Stimulated activated CD8-positive, alpha-beta memory T cell treated with anti-CD3 and anti-CD28 coated beads, Interleukin-2, amount 100 ng/mL, for 1 hour (primary cell): Measurements from ENCODE around the gene NUP205.
A peak's percentile ranks its signal among the peaks of the same experiment; 100 is the strongest.

ENCODE experiments used
- DNase-seq, 2 donors: peaks; one replicate each; pipeline ENCODE4 v3.0.0-alpha.2; 2020; ENCODE audit warnings: low read depth in 2 of 2

NUP205 gene, protein sequence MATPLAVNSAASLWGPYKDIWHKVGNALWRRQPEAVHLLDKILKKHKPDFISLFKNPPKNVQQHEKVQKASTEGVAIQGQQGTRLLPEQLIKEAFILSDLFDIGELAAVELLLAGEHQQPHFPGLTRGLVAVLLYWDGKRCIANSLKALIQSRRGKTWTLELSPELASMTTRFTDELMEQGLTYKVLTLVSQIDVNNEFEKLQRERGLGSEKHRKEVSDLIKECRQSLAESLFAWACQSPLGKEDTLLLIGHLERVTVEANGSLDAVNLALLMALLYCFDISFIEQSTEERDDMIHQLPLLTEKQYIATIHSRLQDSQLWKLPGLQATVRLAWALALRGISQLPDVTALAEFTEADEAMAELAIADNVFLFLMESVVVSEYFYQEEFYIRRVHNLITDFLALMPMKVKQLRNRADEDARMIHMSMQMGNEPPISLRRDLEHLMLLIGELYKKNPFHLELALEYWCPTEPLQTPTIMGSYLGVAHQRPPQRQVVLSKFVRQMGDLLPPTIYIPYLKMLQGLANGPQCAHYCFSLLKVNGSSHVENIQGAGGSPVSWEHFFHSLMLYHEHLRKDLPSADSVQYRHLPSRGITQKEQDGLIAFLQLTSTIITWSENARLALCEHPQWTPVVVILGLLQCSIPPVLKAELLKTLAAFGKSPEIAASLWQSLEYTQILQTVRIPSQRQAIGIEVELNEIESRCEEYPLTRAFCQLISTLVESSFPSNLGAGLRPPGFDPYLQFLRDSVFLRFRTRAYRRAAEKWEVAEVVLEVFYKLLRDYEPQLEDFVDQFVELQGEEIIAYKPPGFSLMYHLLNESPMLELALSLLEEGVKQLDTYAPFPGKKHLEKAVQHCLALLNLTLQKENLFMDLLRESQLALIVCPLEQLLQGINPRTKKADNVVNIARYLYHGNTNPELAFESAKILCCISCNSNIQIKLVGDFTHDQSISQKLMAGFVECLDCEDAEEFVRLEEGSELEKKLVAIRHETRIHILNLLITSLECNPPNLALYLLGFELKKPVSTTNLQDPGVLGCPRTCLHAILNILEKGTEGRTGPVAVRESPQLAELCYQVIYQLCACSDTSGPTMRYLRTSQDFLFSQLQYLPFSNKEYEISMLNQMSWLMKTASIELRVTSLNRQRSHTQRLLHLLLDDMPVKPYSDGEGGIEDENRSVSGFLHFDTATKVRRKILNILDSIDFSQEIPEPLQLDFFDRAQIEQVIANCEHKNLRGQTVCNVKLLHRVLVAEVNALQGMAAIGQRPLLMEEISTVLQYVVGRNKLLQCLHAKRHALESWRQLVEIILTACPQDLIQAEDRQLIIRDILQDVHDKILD (N-terminal part only)

DNA sequence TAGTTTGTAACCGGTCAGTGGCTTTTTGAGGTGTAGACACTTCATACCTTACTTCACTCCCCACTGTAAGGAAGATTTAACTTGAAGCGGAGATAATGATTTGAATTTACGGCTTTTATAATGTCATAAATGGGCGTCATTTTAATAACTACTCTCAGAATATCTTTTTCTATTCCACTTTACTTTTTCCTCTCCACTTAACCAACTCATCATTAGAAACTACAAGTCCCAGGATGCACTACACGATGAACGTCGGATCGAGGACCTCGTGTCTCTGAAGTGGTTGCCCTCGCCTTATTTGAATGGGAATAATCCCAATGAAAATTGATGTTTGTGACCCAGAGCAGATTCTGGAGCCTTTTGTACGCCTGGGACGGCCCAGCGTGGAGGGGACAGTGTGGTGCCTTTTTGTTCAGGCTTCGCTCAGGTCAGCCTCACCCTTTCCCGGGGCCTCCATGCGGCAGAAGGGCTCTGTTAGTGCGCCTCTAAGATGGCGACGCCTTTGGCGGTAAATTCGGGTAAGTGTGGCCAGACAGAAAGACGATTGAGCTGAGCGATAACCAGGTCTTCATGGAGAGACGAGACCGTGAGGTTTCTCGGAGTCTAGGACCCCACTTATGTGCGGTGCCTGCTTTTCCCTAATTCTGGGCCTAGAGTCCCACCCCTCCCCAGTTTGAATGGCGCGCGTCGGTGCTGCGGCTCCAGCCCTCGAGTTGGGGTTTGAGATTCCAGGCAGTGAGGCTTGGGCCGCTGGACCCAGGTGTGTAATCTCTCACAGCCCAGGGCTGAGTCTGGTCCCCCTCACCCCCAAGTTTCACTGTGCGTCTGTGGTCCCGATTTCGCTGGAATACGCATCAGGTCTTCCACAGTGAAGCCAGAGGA, at the start of gene NUP205:
NUP205 (plus strand) TSS at position 463 of the 882 bp plus-strand sequence; CDS start at position 491, 28 bp downstream.
- DNase-seq: peak; percentile 42 to 56

DNA sequence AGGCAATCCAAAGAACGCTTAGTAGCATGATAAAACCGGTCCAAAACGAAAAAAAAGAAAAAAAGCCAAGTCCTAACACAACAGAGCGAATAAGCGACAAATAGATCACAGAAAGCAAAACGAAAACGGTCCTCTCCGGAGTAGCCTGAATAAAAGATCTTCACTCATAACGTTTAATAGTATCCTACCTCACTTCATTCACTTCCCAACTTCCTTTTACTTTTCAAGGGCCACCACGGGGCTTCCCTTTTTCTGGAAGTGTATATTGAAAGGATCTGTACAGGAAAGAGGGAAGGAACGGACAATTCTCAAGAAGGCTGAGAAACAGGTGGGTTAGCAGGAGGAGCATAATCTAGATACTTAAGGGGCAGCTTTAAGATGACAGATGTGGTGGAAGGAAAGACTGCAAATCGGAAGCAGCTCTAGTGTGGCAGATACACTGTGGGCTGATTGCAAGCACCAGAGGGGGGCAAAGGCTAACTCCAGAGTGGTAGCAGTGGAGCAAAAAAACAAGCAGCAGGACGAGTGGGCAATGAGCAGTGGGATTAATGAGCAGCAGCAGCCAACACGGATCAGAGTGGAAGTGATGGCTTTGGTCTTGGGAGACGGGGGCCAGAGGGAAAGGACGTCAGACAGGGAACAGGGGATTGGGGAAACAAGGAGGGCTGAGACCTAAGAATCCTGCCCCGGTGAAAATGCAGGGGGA, 48.7 kb upstream of the NUP205 start:
- peak in 1 of 2 donors; percentile 1 for DNase-seq

DNA sequence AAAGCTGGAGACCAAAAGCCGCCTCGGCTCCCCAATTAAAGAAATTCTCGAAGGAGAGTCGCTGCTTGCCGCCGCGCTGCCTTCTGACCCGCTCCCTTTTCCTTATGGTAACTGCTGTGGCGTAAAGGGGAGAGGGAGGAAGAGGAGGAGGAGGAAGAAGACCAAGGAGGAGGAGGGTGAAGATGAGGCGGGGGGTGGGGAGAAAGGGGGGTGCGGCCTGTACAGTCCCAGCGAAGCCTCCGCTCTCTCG, 48.2 kb upstream of the NUP205 start:
- no peak for DNase-seq

DNA sequence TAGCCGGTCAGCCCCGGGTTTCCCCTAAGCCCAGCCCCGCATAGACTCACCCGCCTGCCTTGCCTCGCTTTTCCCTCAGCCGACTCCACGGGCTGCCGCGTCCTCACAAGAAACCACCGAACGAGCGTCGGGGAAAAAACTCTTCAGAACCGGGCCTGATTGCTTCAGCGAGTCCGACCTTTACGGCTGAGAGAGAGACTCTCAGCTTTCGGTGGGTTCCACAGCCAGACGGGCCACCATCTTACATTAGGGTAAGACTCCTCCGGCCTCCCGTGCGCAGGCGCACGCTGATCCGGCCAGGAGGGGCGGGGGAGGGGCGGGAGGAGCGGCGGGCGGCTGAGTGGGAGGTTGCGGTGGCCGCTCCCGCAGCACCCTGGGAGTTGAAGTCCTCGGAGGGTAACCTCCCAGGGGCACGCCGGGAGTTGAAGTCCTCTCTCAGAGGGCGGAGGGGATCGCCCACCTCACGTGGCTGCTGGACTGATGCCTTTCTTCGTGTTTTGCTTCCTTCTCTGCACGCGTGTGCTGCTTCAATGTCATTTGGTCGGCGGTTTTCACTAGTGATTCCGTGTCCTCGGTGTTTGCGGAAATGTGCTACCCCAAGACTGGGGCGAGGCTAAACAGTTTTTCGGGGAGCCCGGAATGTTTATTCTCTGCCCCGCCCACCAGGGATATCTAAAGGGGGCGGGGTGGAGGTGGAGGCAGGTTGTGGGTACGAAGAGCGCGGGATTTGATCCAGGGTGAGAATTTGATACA, 47.7 kb upstream of the NUP205 start, which contains the start of gene CNOT4:
CNOT4 (minus strand) TSS at position 264 of the 753 bp plus-strand sequence. CDS start 71,771 bp downstream, outside the sequence.
- DNase-seq: peak; percentile 95

DNA sequence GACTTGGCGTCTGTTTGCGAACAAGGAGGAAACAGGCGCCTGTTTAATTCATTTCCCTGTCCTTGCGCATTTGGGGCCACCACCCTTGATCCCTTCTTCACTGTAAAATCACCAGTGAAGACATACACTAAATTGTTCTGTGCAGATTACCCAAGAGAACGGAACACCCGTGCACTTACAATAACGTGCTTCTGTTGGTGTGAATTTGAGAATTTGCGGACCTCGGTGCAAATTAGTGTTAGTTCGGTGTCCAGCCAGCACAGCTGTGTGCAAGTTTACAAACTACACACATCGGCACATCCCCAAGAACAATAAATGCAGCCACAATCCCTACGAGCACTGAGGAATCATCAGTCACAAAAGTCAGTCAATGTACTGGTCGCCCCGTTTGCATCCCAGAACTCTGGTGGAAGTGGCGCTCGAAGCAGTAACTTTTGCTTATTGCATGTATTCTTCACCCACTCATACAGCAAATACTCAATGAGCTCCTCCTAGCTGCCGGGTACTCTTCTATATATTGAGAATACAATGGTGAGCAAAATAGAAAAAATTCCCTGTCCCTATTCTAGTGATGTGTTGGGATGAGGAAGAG, 47.0 kb upstream of the NUP205 start:
- DNase-seq: no peak

DNA sequence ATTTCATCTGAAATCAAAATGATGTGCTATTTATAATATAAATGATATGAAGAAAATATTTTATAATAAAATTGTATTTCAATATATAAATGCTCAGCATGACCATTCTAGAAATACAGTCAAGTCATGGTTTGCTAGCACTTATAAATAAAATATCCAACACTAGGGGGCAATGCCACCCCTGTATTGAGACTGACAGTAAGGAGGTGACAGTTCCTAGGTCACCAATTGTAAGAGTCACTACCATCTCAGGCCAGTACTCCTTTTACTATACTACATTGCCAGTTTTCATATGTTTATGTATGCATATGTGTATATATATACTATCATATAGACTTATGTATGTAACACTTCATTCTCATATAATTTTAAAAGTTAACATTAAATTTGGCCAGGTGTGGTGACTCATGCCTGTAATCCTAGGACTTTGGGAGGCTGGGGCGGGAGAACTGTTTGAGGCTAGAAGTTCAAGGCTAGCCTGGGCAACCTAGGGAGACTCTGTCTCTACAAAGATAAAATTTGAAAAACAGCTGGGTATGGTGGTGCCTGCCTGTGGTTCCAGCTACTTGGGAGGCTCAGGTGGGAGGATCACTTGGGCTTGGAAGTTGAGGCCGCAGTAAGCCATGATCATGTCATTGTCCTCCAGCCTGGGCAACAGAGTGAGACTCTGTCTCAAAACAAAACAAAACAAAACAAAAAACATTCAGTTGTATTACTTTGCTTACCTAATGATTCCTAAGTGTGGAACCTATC, 45.4 kb upstream of the NUP205 start:
- no peak for DNase-seq

DNA sequence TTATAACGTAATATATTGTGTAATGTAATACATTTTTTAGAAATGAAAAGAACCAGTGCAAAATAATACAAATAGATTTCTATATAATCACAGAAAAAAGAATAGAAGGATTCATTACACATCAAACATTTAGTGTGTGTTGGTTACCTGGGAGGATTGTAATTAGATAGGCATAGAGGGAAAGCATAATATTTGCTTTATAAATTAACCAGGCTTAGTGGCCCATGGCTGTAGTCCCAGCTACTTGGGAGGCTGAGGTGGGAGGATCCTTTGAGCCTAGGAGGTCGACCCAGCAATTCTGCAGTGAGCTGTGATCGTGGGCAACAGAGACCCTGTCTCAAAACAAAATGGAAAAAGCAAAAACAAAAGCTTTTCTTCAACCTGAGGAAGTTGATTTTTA, 42.9 kb upstream of the NUP205 start:
- no peak for DNase-seq

DNA sequence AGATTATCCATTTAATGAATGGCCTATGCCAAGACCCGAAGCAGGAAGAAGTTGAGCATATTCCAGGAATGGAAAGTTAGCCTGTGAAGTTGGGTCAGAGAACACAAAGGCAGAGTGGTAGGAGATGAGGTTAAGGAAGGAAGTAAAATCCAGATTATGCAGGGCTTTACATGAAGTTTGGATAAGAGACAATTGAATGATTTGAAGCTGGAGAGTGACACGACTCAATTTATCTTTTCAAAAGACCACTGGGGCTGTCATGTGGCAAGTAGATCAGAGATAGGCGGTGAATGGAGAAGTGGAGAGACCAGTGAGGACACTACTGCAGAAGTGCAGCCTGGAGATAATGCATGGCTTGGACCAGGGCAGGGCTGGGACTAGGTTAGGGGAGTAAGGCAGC, 40.7 kb upstream of the NUP205 start:
- DNase-seq: no peak

DNA sequence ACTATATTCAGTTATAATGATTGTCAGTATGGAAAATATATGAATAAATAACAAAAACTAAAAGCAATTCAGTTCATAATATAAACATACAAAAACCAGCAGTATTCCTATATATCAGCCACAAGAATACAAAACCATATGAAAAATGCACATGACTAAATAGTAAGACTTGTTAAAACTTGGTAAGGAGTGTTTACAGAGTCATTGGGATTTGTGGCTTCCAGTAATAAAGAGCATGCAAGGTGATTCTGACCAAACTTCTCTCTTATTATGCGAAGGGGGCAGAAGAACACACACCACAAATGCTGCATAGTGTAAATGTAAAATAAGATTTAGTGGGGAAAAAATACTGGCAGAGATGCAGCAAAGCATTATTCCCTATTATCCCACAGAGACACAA, 39.0 kb upstream of the NUP205 start:
- DNase-seq: no peak

DNA sequence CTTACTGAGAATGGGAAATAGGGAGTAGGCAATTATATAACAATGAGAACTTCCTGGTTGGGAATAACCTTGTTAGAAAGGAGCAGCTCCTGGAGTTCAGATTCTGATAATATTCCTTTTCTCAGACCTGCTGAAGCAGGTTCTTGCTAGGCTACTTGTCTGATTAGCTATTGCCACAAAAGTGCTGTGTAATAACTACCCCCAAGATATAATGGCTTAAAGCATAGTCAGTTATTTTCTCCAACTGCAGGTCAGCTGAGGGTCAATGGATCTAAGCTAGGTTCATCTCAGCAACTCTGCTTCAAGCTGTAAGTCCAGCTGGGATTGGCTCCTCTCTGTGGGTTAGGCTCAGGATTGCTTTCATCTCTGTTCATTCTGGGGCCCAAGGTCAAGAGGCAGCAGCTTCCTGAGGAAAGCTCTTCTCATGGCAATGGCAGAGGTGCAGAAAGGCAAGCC, 38.5 kb upstream of the NUP205 start:
- DNase-seq: no peak

DNA sequence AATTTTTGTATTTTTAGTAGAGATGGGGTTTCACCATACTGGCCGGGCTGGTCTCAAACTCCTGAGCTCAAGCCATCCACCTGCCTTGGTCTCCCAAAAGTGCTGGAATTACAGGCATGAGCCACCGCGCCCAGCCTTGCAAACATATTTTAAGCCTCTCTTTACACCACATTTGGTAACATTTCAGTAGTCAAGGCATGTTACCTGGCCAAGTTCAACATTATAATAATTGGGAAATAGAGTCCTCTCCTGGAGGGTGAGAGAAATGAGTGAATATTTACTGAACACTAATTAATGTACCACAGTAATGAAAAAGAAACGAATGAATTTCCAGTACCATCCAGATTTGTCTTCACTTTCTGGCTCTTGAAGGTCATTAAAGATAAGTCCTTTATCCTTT, 37.8 kb upstream of the NUP205 start:
- no peak for DNase-seq

DNA sequence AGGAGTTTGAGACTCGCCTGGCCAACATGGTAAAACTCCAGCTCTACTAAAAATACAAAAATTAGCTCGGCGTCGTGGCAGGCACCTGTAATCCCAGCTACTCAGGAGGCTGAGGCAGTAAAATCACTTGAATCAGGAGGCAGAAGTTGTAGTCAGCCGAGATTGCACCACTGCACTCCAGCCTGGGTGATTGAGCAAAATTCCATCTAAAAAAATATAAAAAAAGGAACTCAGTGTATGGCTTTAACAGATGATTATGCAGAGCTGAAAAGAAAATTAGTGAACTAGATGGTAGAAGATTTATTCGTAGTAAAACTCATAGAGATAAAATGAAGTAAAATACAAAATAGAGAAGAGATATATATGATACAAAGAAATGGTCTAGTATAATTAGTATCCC, 35.2 kb upstream of the NUP205 start:
- DNase-seq: no peak

DNA sequence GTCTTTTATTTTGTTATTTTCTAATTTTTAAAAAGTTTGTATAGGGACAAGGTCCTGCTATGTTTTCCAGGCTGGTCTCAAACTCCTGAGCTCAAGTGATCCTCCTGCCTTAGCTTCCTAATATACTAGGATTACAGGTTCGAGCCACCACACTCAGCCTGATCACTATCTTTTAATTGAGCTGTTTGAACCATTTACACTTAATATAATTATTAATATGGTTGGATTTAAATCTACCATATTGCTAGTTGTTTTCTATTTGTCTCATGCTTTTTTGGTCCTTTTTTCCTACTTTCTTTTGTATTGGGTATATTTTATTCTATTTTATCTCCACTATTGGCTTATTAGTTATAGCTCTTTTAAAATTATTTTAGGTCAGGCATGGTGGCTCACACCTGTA, 34.6 kb upstream of the NUP205 start:
- DNase-seq: no peak

DNA sequence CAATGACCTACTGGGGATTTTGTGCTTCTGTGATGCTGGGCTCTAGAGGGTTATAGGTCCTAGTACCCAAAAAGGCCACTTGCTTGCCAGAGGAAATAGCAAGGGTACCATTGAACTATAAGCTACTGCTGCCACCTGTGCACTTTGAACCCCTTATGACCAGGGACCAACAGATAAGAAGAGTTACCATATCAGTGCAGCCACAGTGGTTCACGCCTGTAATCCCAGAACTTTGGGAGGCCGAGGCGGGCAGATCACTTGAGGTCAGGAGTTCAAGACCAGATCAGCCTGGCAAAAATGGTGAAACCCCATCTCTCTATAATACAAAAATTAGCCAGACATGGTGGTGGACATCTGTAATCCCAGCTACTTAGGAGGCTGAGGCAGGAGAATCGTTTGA, 32.3 kb upstream of the NUP205 start:
- DNase-seq: no peak

DNA sequence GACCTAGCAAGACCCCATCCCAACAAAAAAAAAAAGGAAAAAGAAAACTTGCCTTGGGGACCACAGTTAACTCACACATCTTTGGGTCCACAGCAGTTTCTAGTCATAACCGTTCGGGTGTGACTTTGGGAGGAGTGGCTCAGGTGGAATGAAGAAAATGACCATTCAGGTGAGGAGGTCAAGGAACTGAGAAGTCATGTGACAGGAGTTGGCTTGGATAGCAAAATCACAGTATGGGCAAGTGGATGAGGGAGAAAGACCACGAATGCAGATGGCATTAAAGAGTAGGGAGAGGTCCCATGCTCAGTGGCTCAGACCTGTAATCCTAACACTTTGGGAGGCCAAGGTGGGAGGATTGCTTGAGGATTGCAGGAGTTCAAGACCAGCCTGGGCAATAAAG, 30.7 kb upstream of the NUP205 start:
- DNase-seq: no peak

DNA sequence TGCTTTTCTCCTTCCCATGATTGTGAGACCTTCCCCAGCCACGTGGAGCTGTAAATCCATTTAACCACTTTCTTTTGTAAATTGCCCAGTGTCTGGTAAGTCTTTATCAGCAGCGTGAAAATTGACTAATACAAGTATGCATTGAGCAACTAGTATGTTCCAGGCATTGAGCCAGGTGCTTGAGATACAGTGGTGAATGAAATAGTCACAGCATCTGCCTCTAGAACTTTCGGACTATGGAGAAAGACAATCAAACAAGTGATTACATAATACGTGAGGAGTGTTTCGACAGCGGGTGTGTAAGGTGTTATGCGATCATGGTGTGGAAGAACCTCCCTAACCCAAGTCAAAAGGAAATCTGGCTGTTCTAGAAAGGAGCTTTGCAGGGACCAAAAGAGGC, 21.6 kb upstream of the NUP205 start:
- no peak for DNase-seq

DNA sequence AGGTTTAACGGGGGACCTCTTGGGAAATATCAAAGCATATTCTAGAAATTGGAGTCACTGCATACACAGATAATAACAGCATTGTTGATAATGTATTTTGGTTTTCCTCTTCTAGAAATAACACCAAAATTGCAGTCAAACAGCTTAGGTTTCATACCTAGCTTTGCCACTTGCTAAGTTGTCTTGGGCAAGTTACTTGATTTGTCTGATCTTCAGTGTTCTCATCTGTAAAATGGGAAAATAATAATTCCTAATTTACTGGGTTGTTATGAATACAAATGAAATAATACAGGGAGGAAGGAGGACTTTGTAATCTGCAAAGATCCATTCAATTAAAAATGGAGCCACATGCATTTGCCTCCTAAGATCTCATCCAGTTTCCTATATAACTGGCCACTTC, 20.3 kb upstream of the NUP205 start:
- DNase-seq: no peak

DNA sequence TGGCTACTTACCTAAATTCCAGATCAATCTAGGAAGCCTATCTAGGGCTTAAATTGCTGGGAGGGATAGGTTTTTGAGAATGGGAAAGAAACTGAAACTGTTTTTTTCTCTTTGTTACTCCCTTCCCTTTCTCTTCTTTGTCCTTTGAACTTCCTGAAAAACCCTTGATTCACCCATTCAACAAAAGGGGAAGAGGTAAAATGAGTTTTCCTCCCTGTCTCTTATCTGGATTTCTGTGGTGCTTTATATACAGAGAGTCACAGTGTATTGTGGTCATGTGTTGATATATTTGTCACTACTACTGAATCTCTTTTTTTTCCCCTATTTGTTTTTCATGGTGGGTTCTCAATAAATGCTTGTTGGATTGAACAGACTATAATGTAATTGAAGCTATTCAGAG, 19.8 kb upstream of the NUP205 start:
- DNase-seq: no peak

DNA sequence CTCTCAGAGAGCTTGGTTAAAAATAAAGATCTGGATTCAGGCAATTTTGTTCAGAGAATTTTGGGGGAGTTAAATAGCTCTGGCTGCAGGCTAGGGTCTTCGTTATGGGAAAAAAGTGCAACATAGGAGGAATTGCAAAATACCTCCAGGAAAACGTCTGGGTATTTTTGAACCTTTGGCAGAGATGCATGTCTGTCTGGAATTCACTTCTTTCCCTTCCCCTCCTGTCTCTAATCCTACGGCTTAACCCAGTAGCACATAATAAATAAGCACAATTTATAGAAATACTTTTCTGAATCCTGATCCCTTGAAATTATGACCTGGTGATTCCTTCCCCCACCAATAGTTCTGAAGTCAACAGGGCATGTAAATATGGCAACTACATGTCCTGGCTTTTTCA, 19.3 kb upstream of the NUP205 start:
- DNase-seq: no peak
